HG03442 (cell line): Measurements from ENCODE around the gene PTPN5.
"Not testable (repeated sequence)": the region's sequence is repeated elsewhere in the genome, so short reads cannot be mapped to it uniquely, and the experiment has no call there.

Experiments
- ATAC-seq: cut with Tn5 transposase; IDR thresholded peaks from one replicate; pipeline ENCODE4 v1.9.1; 2021; ENCODE audit warnings: mild to moderate bottlenecking, moderate library complexity; ENCODE audit not compliant: unreplicated experiment

The PTPN5 gene

GRCh38 chr11:18692941-18693760 lies 98.4 kb downstream of the PTPN5 start:
- ATAC-seq: no peak

- not testable (repeated sequence) for ATAC-seq
Measured at GRCh38 chr11:18691467-18692140, 100.0 kb downstream of the PTPN5 start.

- no peak for ATAC-seq
Measured at GRCh38 chr11:18684267-18684666, 107.3 kb downstream of the PTPN5 start.

- no peak for ATAC-seq
Measured at GRCh38 chr11:18682466-18682865, 109.1 kb downstream of the PTPN5 start.

GRCh38 chr11:18681949-18682348 lies 109.6 kb downstream of the PTPN5 start:
- not testable (repeated sequence) for ATAC-seq
